Measurements from ENCODE around the gene TMA7B.

- no peak for TF ChIP-seq CTCF (conservative IDR thresholded peaks at IDR 0.05)
- TF ChIP-seq ZFX (IDR thresholded peaks at IDR 0.05) = no peak
These were observed 20.4 kb downstream of the TMA7B start for GRCh38 chr22:39980596-39980995.
